PC-3 (cell line): ENCODE data around the gene LRRC52. TPM values are rescaled to one million over a fixed set of nuclear protein-coding genes. Genes with fewer than 3 reads are reported as not detected.

Experiments
- ATAC-seq: fragments of 200-7000 bp; cut with Tn5 transposase; 2 replicates; pipeline ENCODE4 v1.9.1; 2020; ENCODE audit warnings: mild to moderate bottlenecking, moderate library complexity
- BruUV-seq: library from RNA; stranded (reverse); fragments of 400-500 nt; replicated peaks from 2 replicates; lab custom pipeline; 2021; lab: Mats Ljungman, UMichigan
- CTCF ChIA-PET: fragments of 300-600 bp; sonication (Branson Sonifier 250); formaldehyde crosslinking; loops from one replicate; lab custom pipeline; 2022; ENCODE audit warnings: antibody characterized with exemption; lab: Charles Lee
- POLR2A ChIA-PET: fragments of 300-600 bp; sonication (Branson Sonifier 250); formaldehyde crosslinking; loops from one replicate; lab custom pipeline; 2022; ENCODE audit warnings: antibody characterized with exemption; ENCODE audit not compliant: unreplicated experiment; lab: Charles Lee
- DNase-seq: peaks from one replicate; pipeline ENCODE4 v3.0.0-alpha.2; 2015
- H2AFZ ChIP-seq: fragments of 300-600 bp; sonication (generic); 2 replicates; pipeline ENCODE4 v1.6.0; 2016; ENCODE audit warnings: antibody characterized with exemption, low read length
- H3F3A ChIP-seq: fragments of 300-600 bp; sonication (generic); one replicate; pipeline ENCODE4 v1.6.0; 2017; ENCODE audit warnings: antibody characterized with exemption, low read length, control low read depth, mild to moderate bottlenecking; ENCODE audit not compliant: unreplicated experiment
- H3K27ac ChIP-seq: fragments of 300-600 bp; sonication (generic); 2 replicates; pipeline ENCODE4 v1.5.1; 2016; ENCODE audit warnings: mild to moderate bottlenecking, low read length
- H3K27me3 ChIP-seq: fragments of 300-600 bp; sonication (generic); 2 replicates; pipeline ENCODE4 v1.6.1; 2016; ENCODE audit warnings: low read length, mixed read lengths
- H3K36me3 ChIP-seq: fragments of 300-600 bp; sonication (generic); 2 replicates; pipeline ENCODE4 v1.6.1; 2016; ENCODE audit warnings: low read depth, mixed run types, low read length, mixed read lengths
- H3K4me1 ChIP-seq: fragments of 300-600 bp; sonication (generic); 2 replicates; pipeline ENCODE4 v1.5.1; 2016; ENCODE audit warnings: low read length; ENCODE audit not compliant: insufficient read depth
- H3K4me2 ChIP-seq: fragments of 300-600 bp; sonication (generic); 2 replicates; pipeline ENCODE4 v1.6.0; 2016; ENCODE audit warnings: low read length
- H3K4me3 ChIP-seq: fragments of 300-600 bp; sonication (generic); 2 replicates; pipeline ENCODE4 v1.5.1; 2016; ENCODE audit warnings: mild to moderate bottlenecking, low read length, mixed read lengths
- H3K79me2 ChIP-seq: fragments of 300-600 bp; sonication (generic); 2 replicates; pipeline ENCODE4 v1.6.1; 2017; ENCODE audit warnings: low read length, mixed read lengths
- H3K9ac ChIP-seq: fragments of 300-600 bp; sonication (generic); 2 replicates; pipeline ENCODE4 v1.6.0; 2016; ENCODE audit warnings: mild to moderate bottlenecking, low read length
- H3K9me2 ChIP-seq: fragments of 300-600 bp; sonication (generic); replicated peaks from 2 replicates; pipeline ENCODE4 v1.6.1; 2016; ENCODE audit warnings: mixed run types, low read length, mixed read lengths
- H3K9me3 ChIP-seq: fragments of 300-600 bp; sonication (generic); 2 replicates; pipeline ENCODE4 v1.6.1; 2016; ENCODE audit warnings: low read length, mixed read lengths
- H4K20me1 ChIP-seq: fragments of 300-600 bp; sonication (generic); 2 replicates; pipeline ENCODE4 v1.6.1; 2016; ENCODE audit warnings: low read length, mixed read lengths
- CTCF ChIP-seq: fragments of 300-600 bp; sonication (generic); conservative IDR thresholded peaks from 2 replicates; pipeline ENCODE4 v1.5.1; 2017; ENCODE audit warnings: antibody characterized with exemption, low read depth, mild to moderate bottlenecking, low read length
- EZH2 ChIP-seq: fragments of 300-600 bp; sonication (generic); IDR thresholded peaks from one replicate; pipeline ENCODE4 v1.6.1; 2017; ENCODE audit warnings: antibody characterized with exemption, mild to moderate bottlenecking, low read length; ENCODE audit not compliant: unreplicated experiment
- EZH2phosphoT487 ChIP-seq: fragments of 300-600 bp; sonication (generic); IDR thresholded peaks from 2 replicates; pipeline ENCODE4 v1.6.1; 2018; ENCODE audit warnings: mild to moderate bottlenecking, antibody characterized with exemption, low read length, borderline replicate concordance
- intact Hi-C: fragments of 100-400 bp; cut with micrococcal nuclease; formaldehyde crosslinking; loops from 2 replicates; pipeline ENCODE4 v1.9.0; 2023
- total RNA-seq: library from RNA; depleted of rRNA; stranded (reverse); fragments of >200 nt; gene quantifications from 2 replicates; pipeline ENCODE4 v1.2.3, GENCODE V29; 2014; rRNA removed

The LRRC52 gene
- total RNA-seq, 1 experiment from 2014 or later, result not detected

GRCh38 chr1:165610866-165611265, 67.1 kb downstream of the LRRC52 start:
- no peak for TF ChIP-seq EZH2
- TF ChIP-seq EZH2phosphoT487, result no peak
- no peak for TF ChIP-seq CTCF
- peak; percentile 27 for ATAC-seq
- intact Hi-C loops, result no loop called here
- Histone ChIP-seq H3K4me2 (peak overlapping the region; percentile 76), H3K4me1 (peaks cover 10% of the 10 kb centered on the region), H3K27ac (no peak overlapping the region), H3F3A (no peaks in the 10 kb centered on the region), H4K20me1 (no peaks in the 10 kb centered on the region), H2AFZ (peak overlapping the region; percentile 79), H3K27me3 (no peaks in the 10 kb centered on the region), H3K79me2 (no peaks in the 10 kb centered on the region), H3K36me3 (no peaks in the 10 kb centered on the region), H3K9me3 (no peaks in the 10 kb centered on the region), H3K4me3 (peak overlapping the region; percentile 51), H3K9ac (no peak overlapping the region), H3K9me2 (no peaks in the 10 kb centered on the region)
- ChIA-PET CTCF (interaction anchor here (0.7 kb wide), 1 partner anchor 20 kb away, joined by 6 read pairs; no protein-coding TSS in a partner anchor), POLR2A (no interaction called here)
- BruUV-seq, result no TSS peak
- peak; percentile 59 for DNase-seq

GRCh38 chr1:165612062-165612461, 68.3 kb downstream of the LRRC52 start:
- no peaks in the 10 kb centered on the region for H4K20me1 ChIP-seq
- H3F3A ChIP-seq, result no peaks in the 10 kb centered on the region
- CTCF ChIA-PET, result no interaction called here
- no peak overlapping the region for H3K4me2 ChIP-seq
- no peak overlapping the region for H3K27ac ChIP-seq
- ATAC-seq (no peak), DNase-seq (no peak)
- intact Hi-C loops, result no loop called here
- H3K27me3 ChIP-seq, result no peaks in the 10 kb centered on the region
- BruUV-seq, result no TSS peak
- H3K79me2 ChIP-seq, result no peaks in the 10 kb centered on the region
- H2AFZ ChIP-seq, result no peak overlapping the region
- POLR2A ChIA-PET, result no interaction called here
- H3K4me1 ChIP-seq, result peaks cover 10% of the 10 kb centered on the region
- no peak overlapping the region for H3K4me3 ChIP-seq
- no peaks in the 10 kb centered on the region for H3K36me3 ChIP-seq
- no peaks in the 10 kb centered on the region for H3K9me3 ChIP-seq
- H3K9me2 ChIP-seq, result no peaks in the 10 kb centered on the region
- TF ChIP-seq EZH2, result no peak
- no peak for TF ChIP-seq CTCF
- no peak for TF ChIP-seq EZH2phosphoT487
- no peak overlapping the region for H3K9ac ChIP-seq

Other genes starting within 250 kb of the LRRC52 start
- not detected in 2 replicates for gene LMX1A, start 187.3 kb upstream of the LRRC52 start, total RNA-seq
- not detected in 2 replicates for gene RXRG, start 98.9 kb upstream of the LRRC52 start, total RNA-seq
- gene MGST3, start 87.2 kb downstream of the LRRC52 start, total RNA-seq, result 117 and 168 TPM in 2 replicates
- 58.8 and 78.0 TPM in 2 replicates for gene ALDH9A1, start 154.6 kb downstream of the LRRC52 start, total RNA-seq
- 63.7 and 80.6 TPM in 2 replicates for gene TMCO1, start 224.9 kb downstream of the LRRC52 start, total RNA-seq